OCI-LY3 (cell line): ENCODE results near the gene USP34.

Experiments used
- H2AFZ ChIP-seq: fragments of 200-600, 300-600 bp; shearing (Covaris generic); 2 replicates; pipeline ENCODE4 v1.6.0; 2014; ENCODE audit warnings: antibody characterized with exemption, low read depth, low read length
- H3K27ac ChIP-seq: fragments of 200-600, 300-600 bp; sonication (generic); 2 replicates; pipeline ENCODE4 v1.5.1; 2014; ENCODE audit warnings: mild to moderate bottlenecking, low read length, moderate library complexity, mixed read lengths
- H3K27me3 ChIP-seq: fragments of 200-600, 300-600 bp; sonication (generic); 2 replicates; pipeline ENCODE4 v1.6.1; 2014; ENCODE audit warnings: low read depth, low read length, mixed read lengths
- H3K36me3 ChIP-seq: fragments of 200-600, 300-600 bp; sonication (generic); replicated peaks from 2 replicates; pipeline ENCODE3; 2014; ENCODE audit warnings: low read depth, low read length, mixed read lengths
- H3K4me1 ChIP-seq: fragments of 300-600, 200-600 bp; sonication (generic); 2 replicates; pipeline ENCODE4 v1.6.1; 2014; ENCODE audit warnings: low read length, mixed read lengths
- H3K4me2 ChIP-seq: fragments of 200-600, 300-600 bp; sonication (generic); 2 replicates; pipeline ENCODE4 v1.6.1; 2014; ENCODE audit warnings: low read length, mixed read lengths
- H3K4me3 ChIP-seq: fragments of 300-600, 200-600 bp; sonication (generic); 2 replicates; pipeline ENCODE4 v1.5.1; 2014; ENCODE audit warnings: antibody characterized with exemption, mild to moderate bottlenecking, low read length, moderate library complexity
- H3K79me2 ChIP-seq: fragments of 300-600, 200-600 bp; shearing (Covaris generic); 2 replicates; pipeline ENCODE4 v1.6.1; 2014; ENCODE audit warnings: mild to moderate bottlenecking, low read length, mixed read lengths
- H3K9ac ChIP-seq: fragments of 300-600, 200-600 bp; shearing (Covaris generic); 2 replicates; pipeline ENCODE4 v1.6.0; 2014; ENCODE audit warnings: mild to moderate bottlenecking, low read length, moderate library complexity
- H3K9me3 ChIP-seq: fragments of 200-600, 300-600 bp; shearing (Covaris generic); 2 replicates; pipeline ENCODE4 v1.6.1; 2014; ENCODE audit warnings: low read length, mixed read lengths; ENCODE audit not compliant: insufficient read depth
- H4K20me1 ChIP-seq: fragments of 200-600, 300-600 bp; sonication (generic); 2 replicates; pipeline ENCODE4 v1.6.1; 2016; ENCODE audit warnings: low read length, mixed read lengths; ENCODE audit not compliant: insufficient read depth
- EZH2phosphoT487 ChIP-seq: fragments of 200-600 bp; shearing (Covaris generic); IDR thresholded peaks from 2 replicates; pipeline ENCODE4 v1.6.1; 2018; ENCODE audit warnings: antibody characterized with exemption, mixed run types, low read depth
- TF ChIP-seq, protein P1 (sequence below): fragments of 200-600, 300-600 bp; sonication (generic); IDR thresholded peaks from 2 replicates; pipeline ENCODE4 v1.5.1; 2014; ENCODE audit warnings: antibody characterized with exemption, low read length, low read depth

The USP34 gene

DNA sequence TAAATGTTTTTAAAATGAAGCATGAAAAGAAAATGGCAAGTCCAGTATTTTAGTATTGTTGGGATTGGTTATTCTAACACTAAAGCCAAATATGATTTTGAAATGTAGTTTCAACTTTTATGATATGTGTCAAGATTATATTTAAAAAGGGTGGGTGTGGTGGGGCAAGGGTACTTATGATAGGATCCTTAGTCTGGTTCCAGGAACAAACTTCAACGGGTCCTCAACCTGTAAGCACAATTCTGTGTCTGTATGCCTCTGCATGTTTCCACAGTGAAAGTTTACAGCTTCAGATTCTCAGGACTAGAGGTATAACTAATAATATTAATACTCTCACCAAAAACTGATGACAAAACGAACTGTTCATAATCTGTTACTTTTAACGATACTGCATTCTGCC, 5.8 kb downstream of the USP34 start:
- TF ChIP-seq EZH2phosphoT487 = no peak
- TF ChIP-seq, protein P1, sequence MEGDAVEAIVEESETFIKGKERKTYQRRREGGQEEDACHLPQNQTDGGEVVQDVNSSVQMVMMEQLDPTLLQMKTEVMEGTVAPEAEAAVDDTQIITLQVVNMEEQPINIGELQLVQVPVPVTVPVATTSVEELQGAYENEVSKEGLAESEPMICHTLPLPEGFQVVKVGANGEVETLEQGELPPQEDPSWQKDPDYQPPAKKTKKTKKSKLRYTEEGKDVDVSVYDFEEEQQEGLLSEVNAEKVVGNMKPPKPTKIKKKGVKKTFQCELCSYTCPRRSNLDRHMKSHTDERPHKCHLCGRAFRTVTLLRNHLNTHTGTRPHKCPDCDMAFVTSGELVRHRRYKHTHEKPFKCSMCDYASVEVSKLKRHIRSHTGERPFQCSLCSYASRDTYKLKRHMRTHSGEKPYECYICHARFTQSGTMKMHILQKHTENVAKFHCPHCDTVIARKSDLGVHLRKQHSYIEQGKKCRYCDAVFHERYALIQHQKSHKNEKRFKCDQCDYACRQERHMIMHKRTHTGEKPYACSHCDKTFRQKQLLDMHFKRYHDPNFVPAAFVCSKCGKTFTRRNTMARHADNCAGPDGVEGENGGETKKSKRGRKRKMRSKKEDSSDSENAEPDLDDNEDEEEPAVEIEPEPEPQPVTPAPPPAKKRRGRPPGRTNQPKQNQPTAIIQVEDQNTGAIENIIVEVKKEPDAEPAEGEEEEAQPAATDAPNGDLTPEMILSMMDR = no peak
- Histone ChIP-seq H3K79me2 (peaks cover 100% of the 10 kb centered on the region), H4K20me1 (peaks cover 43% of the 10 kb centered on the region), H3K4me1 (peaks cover 6% of the 10 kb centered on the region), H3K27me3 (no peaks in the 10 kb centered on the region), H3K9ac (no peak overlapping the region), H3K36me3 (peaks cover 12% of the 10 kb centered on the region), H3K27ac (no peak overlapping the region), H3K4me2 (no peak overlapping the region), H3K4me3 (no peak overlapping the region), H3K9me3 (no peaks in the 10 kb centered on the region), H2AFZ (no peak overlapping the region)

DNA sequence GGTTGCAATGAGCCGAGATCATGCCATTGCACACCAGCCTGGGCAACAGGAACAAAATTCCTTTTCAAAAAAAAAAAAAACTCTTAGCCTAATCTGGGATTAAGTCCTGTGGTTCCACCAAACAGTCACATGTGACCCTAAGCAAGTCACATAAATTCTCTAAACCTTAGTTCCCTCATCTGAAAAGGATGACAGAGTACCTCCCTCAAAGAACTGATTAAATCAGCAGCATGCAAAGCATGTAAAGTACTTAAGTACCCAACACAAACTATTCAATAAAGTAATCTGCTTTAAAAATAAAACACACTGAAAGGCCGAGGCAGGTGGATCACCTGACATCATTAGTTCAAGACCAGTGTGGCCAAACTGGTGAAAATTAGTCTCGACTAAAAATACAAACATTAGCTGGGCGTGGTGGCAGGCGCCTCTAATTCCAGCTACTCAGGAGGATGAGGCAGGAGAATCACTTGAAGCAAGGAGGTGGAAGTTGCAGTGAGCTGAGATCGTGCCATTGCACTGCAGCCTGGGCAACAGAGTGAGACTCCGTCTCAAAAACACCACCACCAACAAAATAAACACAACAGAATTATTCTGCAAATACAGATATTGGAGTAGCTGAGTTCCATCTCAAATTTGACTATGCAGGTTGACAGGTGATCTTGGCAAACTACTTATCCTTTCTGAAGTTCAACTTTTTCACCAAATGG, 7.0 kb downstream of the USP34 start:
- Histone ChIP-seq H4K20me1 (peaks cover 38% of the 10 kb centered on the region), H3K9me3 (no peaks in the 10 kb centered on the region), H3K27ac (no peak overlapping the region), H3K4me2 (no peak overlapping the region), H3K4me3 (no peak overlapping the region), H3K36me3 (peaks cover 13% of the 10 kb centered on the region), H3K27me3 (no peaks in the 10 kb centered on the region), H3K79me2 (peaks cover 100% of the 10 kb centered on the region), H2AFZ (no peak overlapping the region), H3K4me1 (peaks cover under 1% of the 10 kb centered on the region; the same call in 1 of the 2 replicates), H3K9ac (no peak overlapping the region)
- no peak for TF ChIP-seq EZH2phosphoT487
- TF ChIP-seq, protein P1 = no peak

DNA sequence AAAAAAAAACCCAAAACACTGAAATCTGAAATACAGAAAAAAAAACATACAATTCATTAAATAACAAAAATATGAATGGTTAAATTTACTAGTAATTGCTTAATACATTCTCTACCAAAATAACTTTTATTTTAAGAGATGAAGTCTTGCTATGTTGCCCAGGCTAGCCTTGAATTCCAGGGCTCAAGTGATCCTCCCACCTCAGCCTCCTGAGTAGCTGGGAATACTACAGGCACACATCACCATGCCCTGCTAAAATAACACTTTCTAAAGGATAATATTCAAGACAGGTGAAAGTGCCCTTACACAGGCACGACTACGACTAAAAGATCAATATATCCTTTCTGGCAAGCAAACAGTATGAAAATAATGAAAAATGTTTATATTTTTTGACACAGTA, 9.5 kb downstream of the USP34 start:
- H3K4me1 ChIP-seq = no peaks in the 10 kb centered on the region
- no peak overlapping the region for H3K9ac ChIP-seq
- H3K4me3 ChIP-seq = no peak overlapping the region
- no peak overlapping the region for H2AFZ ChIP-seq
- peaks cover 100% of the 10 kb centered on the region for H3K79me2 ChIP-seq
- peaks cover 56% of the 10 kb centered on the region for H4K20me1 ChIP-seq
- no peaks in the 10 kb centered on the region for H3K27me3 ChIP-seq
- no peaks in the 10 kb centered on the region for H3K9me3 ChIP-seq
- H3K36me3 ChIP-seq = peaks cover 6% of the 10 kb centered on the region
- H3K27ac ChIP-seq = no peak overlapping the region
- H3K4me2 ChIP-seq = no peak overlapping the region
- no peak for TF ChIP-seq EZH2phosphoT487
- TF ChIP-seq, protein P1 = no peak

DNA sequence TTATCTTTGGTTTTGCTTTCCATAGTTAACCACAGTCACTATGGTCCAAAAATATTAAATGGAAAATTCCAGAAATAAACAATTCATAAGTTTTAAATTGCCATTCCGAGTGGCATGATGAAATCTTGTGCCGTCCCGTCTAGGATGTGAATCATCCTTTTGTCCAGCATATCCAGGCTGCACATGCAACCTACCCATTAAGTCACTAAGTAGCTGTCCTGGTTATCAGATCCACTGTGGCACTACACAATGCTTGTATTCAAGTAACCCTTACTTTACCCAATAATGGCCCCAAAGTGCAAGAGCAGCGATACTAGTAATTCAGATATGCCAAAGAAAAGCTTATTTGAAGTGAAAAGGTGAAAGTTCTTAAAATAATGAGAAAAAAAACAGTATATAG, 10.7 kb downstream of the USP34 start:
- H2AFZ ChIP-seq = no peak overlapping the region
- H3K4me1 ChIP-seq = no peaks in the 10 kb centered on the region
- no peak overlapping the region for H3K4me3 ChIP-seq
- H3K27me3 ChIP-seq = no peaks in the 10 kb centered on the region
- no peaks in the 10 kb centered on the region for H3K9me3 ChIP-seq
- H3K4me2 ChIP-seq = no peak overlapping the region
- no peak for TF ChIP-seq EZH2phosphoT487
- TF ChIP-seq, protein P1 = no peak
- peaks cover 100% of the 10 kb centered on the region for H3K79me2 ChIP-seq
- H3K36me3 ChIP-seq = peaks cover 8% of the 10 kb centered on the region
- H4K20me1 ChIP-seq = peaks cover 65% of the 10 kb centered on the region
- no peak overlapping the region for H3K27ac ChIP-seq
- H3K9ac ChIP-seq = no peak overlapping the region
